Activated naive CD4-positive, alpha-beta T cell treated with anti-CD3 and anti-CD28 coated beads, Interleukin-2, amount 10 ng/mL, durations not matched to agents 5 hours and 36 hours (primary cell): ENCODE data around the gene DCTD. TPM values are rescaled to one million over a fixed set of nuclear protein-coding genes. Genes with fewer than 3 reads are reported as not detected.

Experiments used
- total RNA-seq, 2 experiments: library from RNA; stranded (reverse); gene quantifications; one replicate each; pipeline ENCODE4 v1.2.3, GENCODE V29; 2021

Gene DCTD
- 10 to 100 TPM; 72.0 to 76.2 TPM for total RNA-seq

DNA sequence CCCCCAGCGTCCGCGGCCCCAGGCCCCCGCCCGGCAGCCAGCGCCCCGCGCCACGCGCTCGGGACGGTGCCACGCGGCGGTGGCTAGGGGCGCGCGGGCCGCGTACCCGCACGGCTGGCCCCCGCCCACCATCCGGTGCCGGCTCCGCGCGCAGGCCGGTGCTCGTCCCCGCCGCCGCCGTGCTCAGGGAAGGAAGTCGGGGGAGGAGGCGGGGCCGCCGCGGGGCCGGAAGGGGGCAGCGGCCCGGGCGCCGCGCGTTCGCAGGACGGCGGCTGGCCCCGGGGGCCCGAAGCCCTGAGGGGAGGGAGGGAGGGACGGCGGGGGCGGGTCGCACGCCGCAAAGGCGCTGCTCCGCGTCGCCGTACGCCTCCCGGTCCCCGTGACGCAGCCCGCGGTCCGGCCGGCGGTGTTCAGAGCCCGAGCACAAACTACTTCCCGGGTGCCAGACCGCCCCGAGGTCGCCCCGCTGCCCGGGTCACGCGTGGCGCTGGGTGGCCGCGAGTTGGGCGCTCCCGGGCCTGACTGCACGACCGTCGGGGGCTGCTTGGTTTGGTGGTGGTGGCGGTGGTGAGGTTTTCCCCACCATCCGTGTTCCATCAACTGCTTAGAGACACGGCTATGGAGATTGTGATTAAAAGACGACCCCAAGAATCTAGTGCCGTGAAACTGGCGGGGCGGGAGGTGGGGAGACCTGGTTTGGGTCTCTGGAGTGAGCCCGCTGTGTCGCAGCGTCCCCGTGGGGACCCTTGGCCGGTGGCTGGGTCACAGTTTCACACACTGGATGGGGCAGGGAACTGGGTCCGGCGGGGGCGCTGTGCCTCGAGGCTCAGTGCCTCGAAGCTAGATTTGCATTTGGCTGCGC is at the start of gene DCTD:
TSS of gene DCTD (minus strand) at position 205 of the 862 bp plus-strand sequence. CDS start 1,818 bp downstream, outside the sequence.

Other genes starting within 250 kb of the DCTD start
- under 1 TPM; 0.51 to 0.81 TPM for gene WWC2, start 181.9 kb upstream of the DCTD start, total RNA-seq